Neuron (in vitro differentiated cells): Measurements from ENCODE around the gene DMP1.

Source experiments
- H2AFZ ChIP-seq: one replicate; pipeline ENCODE4 v1.6.1; 2013; ENCODE audit warnings: low read depth, mild to moderate bottlenecking, inconsistent platforms, low read length, moderate library complexity
- H3K27me3 ChIP-seq: one replicate; pipeline ENCODE4 v1.6.1; 2013; ENCODE audit warnings: low read length; ENCODE audit not compliant: insufficient read depth
- H3K36me3 ChIP-seq: one replicate; pipeline ENCODE4 v1.6.1; 2013; ENCODE audit warnings: low read length; ENCODE audit not compliant: insufficient read depth
- H3K4me1 ChIP-seq: one replicate; pipeline ENCODE4 v1.6.1; 2013; ENCODE audit warnings: low read length; ENCODE audit not compliant: insufficient read depth
- H3K4me3 ChIP-seq: 2 replicates; pipeline ENCODE4 v1.5.1; 2013; ENCODE audit warnings: mild to moderate bottlenecking, low read length, moderate library complexity
- H3K9me3 ChIP-seq: one replicate; pipeline ENCODE4 v1.6.1; 2013; ENCODE audit warnings: low read length

The DMP1 gene

DNA sequence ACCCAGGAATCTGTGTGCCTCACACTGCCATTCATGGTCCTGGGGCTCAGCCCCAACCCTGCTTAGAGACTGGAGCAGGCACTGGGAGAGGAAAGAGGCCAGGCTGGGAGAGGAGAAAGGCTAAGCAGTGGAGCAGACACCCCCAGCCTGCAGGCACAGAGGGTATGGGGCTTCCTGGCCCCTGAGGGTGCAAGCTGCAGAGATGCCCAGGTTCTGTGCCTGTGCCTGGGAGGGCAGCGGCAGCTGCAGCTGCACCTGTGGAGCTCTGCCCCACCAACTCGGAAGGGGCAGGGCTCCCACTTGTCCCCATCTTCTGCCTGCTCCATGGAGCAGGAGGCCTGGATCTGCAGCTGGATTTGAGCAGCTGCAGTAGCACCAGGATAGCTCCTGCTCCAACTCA, 47.9 kb downstream of the DMP1 start:
- no peaks in the 10 kb centered on the region for H3K36me3 ChIP-seq
- no peaks in the 10 kb centered on the region for H3K4me1 ChIP-seq
- H2AFZ ChIP-seq = no peak overlapping the region
- H3K4me3 ChIP-seq = no peak overlapping the region
- H3K9me3 ChIP-seq = no peaks in the 10 kb centered on the region
- no peaks in the 10 kb centered on the region for H3K27me3 ChIP-seq

- H3K27me3 ChIP-seq = peaks cover 2% of the 10 kb centered on the region
- H3K4me3 ChIP-seq = no peak overlapping the region
- H3K36me3 ChIP-seq = no peaks in the 10 kb centered on the region
- H3K4me1 ChIP-seq = no peaks in the 10 kb centered on the region
- no peak overlapping the region for H2AFZ ChIP-seq
- no peaks in the 10 kb centered on the region for H3K9me3 ChIP-seq
Observed at GRCh38 chr4:87698394-87698793, 48.3 kb downstream of the DMP1 start.

DNA sequence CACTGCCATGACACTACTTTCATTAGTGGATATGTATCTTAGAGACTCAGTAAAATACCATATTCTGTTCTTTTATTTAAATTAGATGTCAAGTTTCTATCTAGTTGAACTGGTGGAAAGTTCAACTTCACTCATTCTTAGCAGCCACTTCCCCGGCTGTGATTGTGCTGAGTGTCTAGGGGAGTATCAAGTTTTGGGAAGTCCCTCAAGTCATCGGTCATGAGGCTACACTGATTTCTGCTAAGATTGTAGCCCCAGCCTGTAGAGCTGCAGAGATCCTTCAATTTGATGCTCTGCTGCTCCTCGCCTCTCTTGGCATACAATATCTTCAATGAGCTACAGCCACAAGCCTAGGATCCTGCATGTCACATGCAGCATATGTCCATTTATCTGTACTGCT, 53.9 kb downstream of the DMP1 start:
- no peak overlapping the region for H2AFZ ChIP-seq
- no peaks in the 10 kb centered on the region for H3K36me3 ChIP-seq
- no peaks in the 10 kb centered on the region for H3K4me1 ChIP-seq
- H3K9me3 ChIP-seq = no peaks in the 10 kb centered on the region
- peaks cover 8% of the 10 kb centered on the region for H3K27me3 ChIP-seq
- H3K4me3 ChIP-seq = no peak overlapping the region

- Histone ChIP-seq H3K9me3 (no peaks in the 10 kb centered on the region), H3K4me1 (no peaks in the 10 kb centered on the region), H3K27me3 (peaks cover 8% of the 10 kb centered on the region), H3K36me3 (no peaks in the 10 kb centered on the region), H2AFZ (no peak overlapping the region), H3K4me3 (no peak overlapping the region)
Observed at GRCh38 chr4:87707279-87707918, 57.3 kb downstream of the DMP1 start.
